ENCODE results near the gene NRXN3.

DNA sequence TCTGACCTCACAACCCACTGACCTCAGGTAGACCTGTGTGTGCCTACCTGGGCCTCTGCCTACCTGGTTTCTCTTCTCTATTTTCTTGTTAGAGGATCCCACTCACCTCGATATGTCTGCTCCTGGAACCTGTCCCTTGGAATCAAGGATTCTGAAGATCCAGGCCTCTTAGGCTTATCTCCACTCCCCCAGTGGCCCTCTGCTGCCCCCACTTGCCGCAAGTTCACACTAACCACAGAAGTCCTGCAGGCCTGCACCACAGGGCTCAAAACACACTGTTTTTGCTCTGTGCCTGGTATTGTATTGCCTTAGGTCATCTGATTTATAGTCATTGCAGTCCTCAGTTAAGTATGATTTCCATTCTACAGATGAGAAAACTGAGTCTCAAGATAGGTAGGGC, 15.3 kb upstream of the NRXN3 start:
- TF ChIP-seq, protein P1, sequence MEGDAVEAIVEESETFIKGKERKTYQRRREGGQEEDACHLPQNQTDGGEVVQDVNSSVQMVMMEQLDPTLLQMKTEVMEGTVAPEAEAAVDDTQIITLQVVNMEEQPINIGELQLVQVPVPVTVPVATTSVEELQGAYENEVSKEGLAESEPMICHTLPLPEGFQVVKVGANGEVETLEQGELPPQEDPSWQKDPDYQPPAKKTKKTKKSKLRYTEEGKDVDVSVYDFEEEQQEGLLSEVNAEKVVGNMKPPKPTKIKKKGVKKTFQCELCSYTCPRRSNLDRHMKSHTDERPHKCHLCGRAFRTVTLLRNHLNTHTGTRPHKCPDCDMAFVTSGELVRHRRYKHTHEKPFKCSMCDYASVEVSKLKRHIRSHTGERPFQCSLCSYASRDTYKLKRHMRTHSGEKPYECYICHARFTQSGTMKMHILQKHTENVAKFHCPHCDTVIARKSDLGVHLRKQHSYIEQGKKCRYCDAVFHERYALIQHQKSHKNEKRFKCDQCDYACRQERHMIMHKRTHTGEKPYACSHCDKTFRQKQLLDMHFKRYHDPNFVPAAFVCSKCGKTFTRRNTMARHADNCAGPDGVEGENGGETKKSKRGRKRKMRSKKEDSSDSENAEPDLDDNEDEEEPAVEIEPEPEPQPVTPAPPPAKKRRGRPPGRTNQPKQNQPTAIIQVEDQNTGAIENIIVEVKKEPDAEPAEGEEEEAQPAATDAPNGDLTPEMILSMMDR (conservative IDR thresholded peaks at IDR 0.05; ENCODE audit: low read depth in 2 of 2), result peak; percentile 60 to 80
- TF ChIP-seq POLR2AphosphoS5 (IDR thresholded peaks at IDR 0.05; ENCODE audit: low read depth) (no peak), CREB1 (CRISPR knock-in tag; IDR thresholded peaks at IDR 0.05; ENCODE audit: low read depth) (no peak), JUNB (IDR thresholded peaks at IDR 0.05; ENCODE audit: unreplicated experiment) (no peak), EZH2 (IDR thresholded peaks at IDR 0.05; ENCODE audit: low read depth, unreplicated experiment) (no peak)

Data from GM23338 (cell line).